ENCODE results near the gene DACT2.
"Not testable (repeated sequence)": the region's sequence is repeated elsewhere in the genome, so short reads cannot be mapped to it uniquely, and the experiment has no call there.

Gene DACT2

DNA sequence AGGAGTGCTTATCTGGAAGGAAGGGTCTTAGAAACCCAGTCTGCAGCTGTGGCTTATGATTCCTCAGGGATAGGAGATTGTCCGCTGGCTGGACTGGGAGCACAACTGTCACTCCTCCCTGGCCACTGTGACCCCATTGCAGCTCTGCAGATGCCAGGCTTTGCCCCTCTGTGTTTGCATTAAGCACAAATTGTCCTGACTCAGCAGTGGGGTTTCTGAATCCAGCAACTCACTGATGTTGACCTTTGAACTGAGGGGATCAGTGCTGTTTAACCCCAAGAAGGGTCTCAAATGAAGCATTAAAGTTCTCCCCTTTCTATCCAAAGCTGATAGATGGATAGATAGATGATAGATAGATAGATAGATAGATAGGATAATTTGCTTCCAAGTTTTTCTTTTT, 29.5 kb downstream of the DACT2 start:
- no peaks in the 10 kb centered on the region for H3K9me3 ChIP-seq (ENCODE audit: control insufficient read depth, insufficient read depth, low read length)
- no peaks in the 10 kb centered on the region for H3K4me1 ChIP-seq (ENCODE audit: control insufficient read depth, insufficient read depth, low read length)
- no CpG with 5 or more reads among the region's 1 CpG for WGBS (ENCODE audit: insufficient coverage, insufficient read length)
- H3K4me3 ChIP-seq (ENCODE audit: low read length) = no peak overlapping the region
- no peak for DNase-seq (ENCODE audit: low read depth, low spot score)
- no peaks in the 10 kb centered on the region for H3K36me3 ChIP-seq (ENCODE audit: control insufficient read depth, insufficient read depth, low read length)
- H3K27me3 ChIP-seq (ENCODE audit: control insufficient read depth, insufficient read depth, low read length) = no peaks in the 10 kb centered on the region
- no peak overlapping the region for H3K27ac ChIP-seq (ENCODE audit: low read length)

DNA sequence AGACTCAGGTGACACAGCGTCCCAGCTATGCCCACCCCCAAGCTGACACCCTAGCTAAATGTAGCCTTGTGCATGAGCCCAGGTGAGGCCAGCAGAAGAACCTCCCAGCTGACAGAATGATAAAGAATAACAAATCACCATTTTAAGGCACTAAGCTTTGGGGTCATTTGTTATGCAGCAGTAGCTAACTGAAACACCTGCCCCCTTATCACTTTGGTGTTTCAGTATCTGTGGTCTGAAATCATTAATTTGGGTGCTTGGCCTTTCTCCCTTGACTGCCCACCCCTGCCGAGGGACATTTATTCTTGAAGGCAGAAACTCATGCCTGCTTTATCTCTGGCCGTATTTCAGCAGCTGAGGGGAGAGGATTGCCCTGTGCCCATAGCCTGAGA, 30.0 kb downstream of the DACT2 start:
- no CpG with 5 or more reads among the region's 3 CpGs for WGBS (ENCODE audit: insufficient coverage, insufficient read length)
- DNase-seq (ENCODE audit: low read depth, low spot score) = no peak
- Histone ChIP-seq H3K4me3 (ENCODE audit: low read length) (no peak overlapping the region), H3K4me1 (ENCODE audit: control insufficient read depth, insufficient read depth, low read length) (no peaks in the 10 kb centered on the region), H3K27ac (ENCODE audit: low read length) (no peak overlapping the region), H3K9me3 (ENCODE audit: control insufficient read depth, insufficient read depth, low read length) (no peaks in the 10 kb centered on the region), H3K27me3 (ENCODE audit: control insufficient read depth, insufficient read depth, low read length) (no peaks in the 10 kb centered on the region), H3K36me3 (ENCODE audit: control insufficient read depth, insufficient read depth, low read length) (no peaks in the 10 kb centered on the region)

DNA sequence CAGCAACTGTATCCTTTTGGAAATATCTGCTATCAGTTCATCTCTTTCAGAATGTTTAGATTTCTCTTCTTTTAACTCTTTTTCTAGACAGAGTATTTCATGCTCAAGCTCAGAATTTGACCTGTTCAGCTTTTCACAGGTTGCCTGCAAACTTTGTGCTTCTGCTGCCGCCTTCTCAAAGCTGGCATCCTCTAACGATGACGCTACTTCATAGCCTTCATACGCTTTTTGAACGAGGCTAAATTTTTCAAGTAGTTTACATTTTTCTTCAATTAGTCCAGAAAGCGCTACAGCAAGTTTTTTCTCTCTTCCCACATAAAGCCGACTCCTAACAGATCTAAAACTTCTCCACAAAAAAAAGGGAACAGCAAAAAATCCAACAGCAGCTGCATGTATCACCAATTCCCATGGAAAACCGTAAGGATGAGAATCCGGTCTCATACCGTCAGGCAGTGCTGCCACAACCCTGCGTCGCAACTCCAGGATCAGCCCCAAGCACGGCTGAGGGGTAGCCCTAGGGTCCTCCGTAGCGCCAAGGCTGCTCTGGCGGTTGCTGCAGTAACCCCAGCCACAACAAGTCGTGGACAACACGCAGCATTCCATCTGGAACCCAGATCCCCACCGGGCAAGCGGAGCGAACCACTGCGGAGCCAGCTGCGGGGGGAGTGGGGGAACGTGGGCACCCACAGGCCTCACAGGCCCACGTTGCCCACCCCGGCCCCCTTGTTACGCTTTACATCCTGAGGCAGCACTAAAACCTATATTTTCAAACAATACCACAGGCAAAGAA, 30.6 kb downstream of the DACT2 start:
- H3K9me3 ChIP-seq (ENCODE audit: control insufficient read depth, insufficient read depth, low read length) = no peaks in the 10 kb centered on the region
- no peak for DNase-seq (ENCODE audit: low read depth, low spot score)
- no CpG with 5 or more reads among the region's 27 CpGs for WGBS (ENCODE audit: insufficient coverage, insufficient read length)
- H3K36me3 ChIP-seq (ENCODE audit: control insufficient read depth, insufficient read depth, low read length) = no peaks in the 10 kb centered on the region
- H3K4me3 ChIP-seq (ENCODE audit: low read length) = no peak overlapping the region
- H3K27ac ChIP-seq (ENCODE audit: low read length) = no peak overlapping the region
- H3K27me3 ChIP-seq (ENCODE audit: control insufficient read depth, insufficient read depth, low read length) = no peaks in the 10 kb centered on the region
- no peaks in the 10 kb centered on the region for H3K4me1 ChIP-seq (ENCODE audit: control insufficient read depth, insufficient read depth, low read length)

DNA sequence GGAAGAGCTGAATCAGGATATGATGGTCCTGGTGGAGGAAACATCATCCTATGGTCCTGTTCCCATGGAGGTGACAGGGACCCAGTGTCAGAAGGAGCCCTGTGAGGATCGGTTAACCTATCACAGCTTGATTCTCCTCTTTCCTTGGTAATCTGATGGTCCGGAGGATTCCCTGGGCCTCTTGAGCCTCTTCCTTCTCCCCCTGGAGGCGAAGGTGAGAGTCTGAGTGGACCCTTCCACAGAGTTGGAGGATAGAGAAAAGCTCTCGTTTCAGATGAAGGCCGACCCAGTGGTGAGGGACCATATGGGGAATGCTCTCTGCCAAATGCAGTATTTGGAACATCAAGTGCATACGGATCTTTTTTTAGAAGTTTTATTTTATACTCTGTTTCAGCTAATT, 32.1 kb downstream of the DACT2 start:
- H3K36me3 ChIP-seq (ENCODE audit: control insufficient read depth, insufficient read depth, low read length); H3K4me1 ChIP-seq (ENCODE audit: control insufficient read depth, insufficient read depth, low read length); H3K4me3 ChIP-seq (ENCODE audit: low read length); H3K27me3 ChIP-seq (ENCODE audit: control insufficient read depth, insufficient read depth, low read length); H3K27ac ChIP-seq (ENCODE audit: low read length); H3K9me3 ChIP-seq (ENCODE audit: control insufficient read depth, insufficient read depth, low read length); DNase-seq (ENCODE audit: low read depth, low spot score): not testable (repeated sequence)
- WGBS (ENCODE audit: insufficient coverage, insufficient read length) = no CpG with 5 or more reads among the region's 6 CpGs

DNA sequence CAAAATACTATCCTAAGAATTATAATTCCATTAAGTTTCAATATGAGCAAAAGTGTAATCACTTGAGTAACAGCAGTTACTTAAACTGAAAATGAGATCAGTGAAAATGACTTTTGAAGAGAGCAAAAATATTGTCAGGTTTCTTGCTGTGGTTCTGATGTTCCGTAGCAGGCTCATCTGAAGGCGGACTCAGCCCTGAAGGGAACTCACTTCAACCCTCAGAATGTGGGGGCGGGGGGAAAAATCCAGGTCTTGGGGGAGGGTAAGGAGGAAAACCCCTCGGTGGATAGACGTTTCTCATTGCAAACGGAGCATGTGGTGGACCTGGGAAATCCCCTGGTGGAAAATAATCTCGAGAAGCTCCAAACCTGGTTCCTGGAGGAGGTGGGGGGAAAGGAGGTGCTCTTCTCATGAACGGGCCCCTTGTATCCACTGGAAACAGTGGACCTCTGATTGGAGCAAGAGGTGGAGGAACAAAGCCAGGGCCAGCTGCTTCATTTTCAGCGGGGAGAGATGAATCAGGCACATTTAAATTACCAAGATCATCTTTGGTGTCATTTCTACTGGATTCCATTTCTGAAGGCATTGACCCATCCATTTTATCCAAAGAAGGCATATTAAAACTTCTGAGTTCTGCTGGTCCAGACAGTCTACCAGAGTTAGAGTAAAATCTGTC, 32.7 kb downstream of the DACT2 start:
- H3K27ac ChIP-seq (ENCODE audit: low read length); DNase-seq (ENCODE audit: low read depth, low spot score); H3K4me3 ChIP-seq (ENCODE audit: low read length); H3K36me3 ChIP-seq (ENCODE audit: control insufficient read depth, insufficient read depth, low read length); H3K9me3 ChIP-seq (ENCODE audit: control insufficient read depth, insufficient read depth, low read length); H3K27me3 ChIP-seq (ENCODE audit: control insufficient read depth, insufficient read depth, low read length); H3K4me1 ChIP-seq (ENCODE audit: control insufficient read depth, insufficient read depth, low read length): not testable (repeated sequence)
- WGBS (ENCODE audit: insufficient coverage, insufficient read length) = no CpG with 5 or more reads among the region's 9 CpGs

DNA sequence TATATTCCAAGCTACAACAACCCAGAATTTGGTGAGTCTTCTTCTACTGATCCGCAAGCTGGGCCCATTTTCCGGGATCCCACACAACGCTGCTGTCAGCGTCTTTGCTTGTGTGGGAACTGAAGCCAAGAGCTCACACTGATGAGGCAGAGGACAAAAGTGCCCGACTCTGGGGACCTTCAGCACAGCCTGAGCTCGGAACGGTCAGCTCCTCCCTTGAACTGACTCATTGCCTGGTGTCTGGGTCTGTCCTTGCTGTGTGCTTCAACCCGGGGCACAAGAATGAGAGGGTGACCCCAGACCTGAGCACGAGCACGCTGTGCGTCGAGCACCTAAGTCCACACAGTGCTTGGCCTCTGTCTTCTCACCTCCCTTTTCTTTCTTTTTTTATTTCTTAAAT, 33.5 kb downstream of the DACT2 start:
- no peak overlapping the region for H3K4me3 ChIP-seq (ENCODE audit: low read length)
- H3K36me3 ChIP-seq (ENCODE audit: control insufficient read depth, insufficient read depth, low read length) = no peaks in the 10 kb centered on the region
- H3K9me3 ChIP-seq (ENCODE audit: control insufficient read depth, insufficient read depth, low read length) = no peaks in the 10 kb centered on the region
- H3K27ac ChIP-seq (ENCODE audit: low read length) = no peak overlapping the region
- no peak for DNase-seq (ENCODE audit: low read depth, low spot score)
- H3K4me1 ChIP-seq (ENCODE audit: control insufficient read depth, insufficient read depth, low read length) = no peaks in the 10 kb centered on the region
- no CpG with 5 or more reads among the region's 12 CpGs for WGBS (ENCODE audit: insufficient coverage, insufficient read length)
- H3K27me3 ChIP-seq (ENCODE audit: control insufficient read depth, insufficient read depth, low read length) = no peaks in the 10 kb centered on the region

DNA sequence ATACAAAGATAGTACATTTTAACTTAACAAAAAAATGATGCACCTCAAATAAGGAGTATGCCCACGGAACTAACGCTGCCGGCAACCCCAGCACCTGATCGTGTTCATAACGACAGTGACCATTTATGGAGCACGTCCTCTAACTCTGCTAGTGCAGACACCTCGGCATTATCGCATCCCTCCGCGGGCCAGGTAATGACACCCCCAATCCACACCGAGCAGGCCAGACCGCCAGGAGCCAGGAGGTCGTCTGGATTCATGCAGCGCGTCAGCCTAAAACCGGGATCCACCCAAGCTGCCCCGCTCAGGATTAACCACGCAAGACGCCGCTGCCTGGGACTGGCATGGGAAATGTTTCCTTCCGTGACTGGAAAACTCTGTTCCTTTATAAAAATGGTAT, 34.1 kb downstream of the DACT2 start:
- DNase-seq (ENCODE audit: low read depth, low spot score) = no peak

DNA sequence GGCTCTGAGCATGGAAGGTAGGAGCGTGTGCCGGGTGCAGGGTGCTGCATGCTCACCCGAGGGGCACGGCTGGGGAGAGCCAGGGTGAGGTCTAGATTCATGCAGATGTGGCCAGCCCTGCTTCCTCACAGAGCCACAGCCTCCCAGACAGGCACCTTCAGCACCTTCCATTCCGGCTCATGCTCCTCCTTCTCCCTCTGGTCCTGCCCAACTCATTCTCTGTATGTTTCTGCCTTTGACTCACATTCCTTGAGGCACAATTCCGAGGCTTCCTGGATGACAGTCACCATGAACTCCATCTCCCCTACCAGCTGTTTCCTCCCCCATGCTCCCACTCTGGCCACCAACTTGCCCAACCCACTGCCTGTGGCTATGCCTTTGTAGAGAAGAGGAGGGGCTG, 35.4 kb downstream of the DACT2 start:
- Histone ChIP-seq H3K27me3 (ENCODE audit: control insufficient read depth, insufficient read depth, low read length) (no peaks in the 10 kb centered on the region), H3K36me3 (ENCODE audit: control insufficient read depth, insufficient read depth, low read length) (no peaks in the 10 kb centered on the region), H3K4me3 (ENCODE audit: low read length) (no peak overlapping the region), H3K4me1 (ENCODE audit: control insufficient read depth, insufficient read depth, low read length) (no peaks in the 10 kb centered on the region), H3K27ac (ENCODE audit: low read length) (no peak overlapping the region), H3K9me3 (ENCODE audit: control insufficient read depth, insufficient read depth, low read length) (no peaks in the 10 kb centered on the region)
- DNase-seq (ENCODE audit: low read depth, low spot score) = no peak
- WGBS (ENCODE audit: insufficient coverage, insufficient read length) = no CpG with 5 or more reads among the region's 6 CpGs

More for the DNA sequence above, 34.1 kb downstream of the DACT2 start:
- Histone ChIP-seq H3K9me3 (ENCODE audit: control insufficient read depth, insufficient read depth, low read length) (no peaks in the 10 kb centered on the region), H3K27me3 (ENCODE audit: control insufficient read depth, insufficient read depth, low read length) (no peaks in the 10 kb centered on the region), H3K4me1 (ENCODE audit: control insufficient read depth, insufficient read depth, low read length) (no peaks in the 10 kb centered on the region), H3K36me3 (ENCODE audit: control insufficient read depth, insufficient read depth, low read length) (no peaks in the 10 kb centered on the region), H3K27ac (ENCODE audit: low read length) (no peak overlapping the region), H3K4me3 (ENCODE audit: low read length) (no peak overlapping the region)
- WGBS (ENCODE audit: insufficient coverage, insufficient read length) = no CpG with 5 or more reads among the region's 21 CpGs

DNA sequence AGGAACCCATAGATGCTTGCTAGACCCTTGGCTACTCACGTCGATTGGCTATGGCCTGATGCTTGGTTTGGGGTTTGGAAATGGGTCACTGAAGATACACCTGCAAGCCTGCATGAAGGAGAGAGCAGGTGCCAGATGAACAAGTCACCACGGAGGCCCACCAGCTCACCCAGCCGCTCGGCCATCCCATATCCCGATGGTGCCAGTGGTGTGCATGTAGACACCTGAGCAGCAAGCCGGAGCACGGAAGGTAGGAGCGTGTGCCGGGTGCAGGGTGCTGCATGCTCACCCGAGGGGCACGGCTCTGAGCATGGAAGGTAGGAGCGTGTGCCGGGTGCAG, 35.9 kb downstream of the DACT2 start:
- H3K27me3 ChIP-seq (ENCODE audit: control insufficient read depth, insufficient read depth, low read length) = no peaks in the 10 kb centered on the region
- H3K4me1 ChIP-seq (ENCODE audit: control insufficient read depth, insufficient read depth, low read length) = no peaks in the 10 kb centered on the region
- no peaks in the 10 kb centered on the region for H3K9me3 ChIP-seq (ENCODE audit: control insufficient read depth, insufficient read depth, low read length)
- H3K4me3 ChIP-seq (ENCODE audit: low read length) = no peak overlapping the region
- no peak for DNase-seq (ENCODE audit: low read depth, low spot score)
- no peaks in the 10 kb centered on the region for H3K36me3 ChIP-seq (ENCODE audit: control insufficient read depth, insufficient read depth, low read length)
- no peak overlapping the region for H3K27ac ChIP-seq (ENCODE audit: low read length)
- WGBS (ENCODE audit: insufficient coverage, insufficient read length) = no CpG with 5 or more reads among the region's 14 CpGs

DNA sequence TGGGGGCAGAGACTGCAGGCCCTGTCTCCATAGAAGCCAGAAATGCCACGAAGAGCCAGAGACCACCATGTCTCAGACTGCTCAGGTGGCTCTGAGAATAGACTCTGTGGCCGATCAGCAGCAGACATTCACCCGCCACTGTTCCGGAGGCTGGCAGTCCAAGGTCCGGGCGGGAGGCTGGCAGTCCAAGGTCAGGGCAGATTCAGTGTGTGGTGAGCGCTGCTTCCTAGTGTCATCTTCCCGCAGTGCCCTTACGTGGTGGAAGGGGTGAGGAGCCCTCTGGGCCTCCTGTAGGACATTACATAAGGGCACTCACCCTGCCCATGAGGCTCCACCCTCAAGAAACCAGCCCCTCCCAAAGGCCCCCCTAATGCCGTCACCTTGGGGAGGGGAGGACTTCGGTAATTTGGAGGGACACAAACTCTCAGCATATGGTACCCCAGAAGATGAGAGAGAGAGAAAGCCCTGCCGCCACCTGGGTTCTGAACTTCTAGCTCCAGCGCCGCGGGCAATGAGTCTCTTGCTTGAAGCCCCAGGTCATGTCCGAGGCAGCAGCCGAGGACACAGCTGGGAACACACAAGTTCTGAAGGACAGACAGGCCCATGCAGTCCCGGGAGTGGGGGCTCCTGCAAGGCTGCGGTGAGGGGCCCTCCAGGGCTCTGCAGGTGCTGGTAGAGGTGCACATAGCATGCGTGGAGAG, 36.4 kb downstream of the DACT2 start:
- Histone ChIP-seq H3K9me3 (ENCODE audit: control insufficient read depth, insufficient read depth, low read length) (no peaks in the 10 kb centered on the region), H3K4me1 (ENCODE audit: control insufficient read depth, insufficient read depth, low read length) (no peaks in the 10 kb centered on the region), H3K27me3 (ENCODE audit: control insufficient read depth, insufficient read depth, low read length) (no peaks in the 10 kb centered on the region), H3K4me3 (ENCODE audit: low read length) (no peak overlapping the region), H3K27ac (ENCODE audit: low read length) (no peak overlapping the region), H3K36me3 (ENCODE audit: control insufficient read depth, insufficient read depth, low read length) (no peaks in the 10 kb centered on the region)
- no CpG with 5 or more reads among the region's 20 CpGs for WGBS (ENCODE audit: insufficient coverage, insufficient read length)
- no peak for DNase-seq (ENCODE audit: low read depth, low spot score)
